Spleen (tissue), 7 donors: ENCODE measurements around the gene CLEC16A.

ENCODE experiments used
- CTCF ChIP-seq, 11 experiments: fragments of 200-600 bp in 7 of 11; fragments of 450-650 bp in 4 of 11; sonication (generic) in 4 of 11; IDR thresholded peaks in 8 of 11; conservative IDR thresholded peaks in 3 of 11; 1 replicate in 7 of 11; 2 replicates in 4 of 11; pipeline versions ENCODE4 v1.4.0 to v1.8.0; 2016 to 2021; ENCODE audit warnings: antibody characterized with exemption in 11 of 11, inconsistent platforms in 4 of 11, mild to moderate bottlenecking in 1 of 11
- POLR2A ChIP-seq, 3 donors: fragments of 450-650 bp; IDR thresholded peaks; one replicate each; pipeline ENCODE4 v1.5.1; 2017; ENCODE audit warnings: antibody characterized with exemption in 3 of 3, mild to moderate bottlenecking in 1 of 3
- donor health status: DM: no; HTN: no; CAD: no; lungs with moderate emphysema.
- donor health status: DM: no; HTN: no; CAD: no.
- donor health status: DM: no; HTN: no; CAD: no.

- TF ChIP-seq POLR2A (IDR thresholded peaks at IDR 0.05) (no peak), CTCF (IDR thresholded peaks at IDR 0.05 in 8 of 11, conservative IDR thresholded peaks at IDR 0.05 in 3 of 11) (no peak)
Observed at GRCh38 chr16:11171448-11171709, 227.0 kb downstream of the CLEC16A start.
